IMR-90 (cell line): ENCODE results near the gene AMZ1. TPM values are rescaled to one million over a fixed set of nuclear protein-coding genes. Genes with fewer than 3 reads are reported as not detected.

Experiments used
- ATAC-seq: fragments of 200-7000 bp; cut with Tn5 transposase; 2 replicates; pipeline ENCODE4 v1.9.1; 2020; ENCODE audit warnings: low read depth, mild to moderate bottlenecking, moderate library complexity
- BruUV-seq: library from RNA; stranded (reverse); fragments of 400-500 nt; replicated peaks from 2 replicates; lab custom pipeline; 2021; lab: Mats Ljungman, UMichigan
- CTCF ChIA-PET: fragments of 300-600 bp; formaldehyde crosslinking; extraction: SDS; loops from one replicate; lab custom pipeline; 2021; ENCODE audit warnings: antibody characterized with exemption; lab: Yijun Ruan, JAX
- POLR2A ChIA-PET: fragments of 300-600 bp; sonication (Branson Sonifier 250); formaldehyde crosslinking; loops from one replicate; lab custom pipeline; 2022; ENCODE audit warnings: antibody characterized with exemption; ENCODE audit not compliant: unreplicated experiment; lab: Charles Lee
- DNase-seq: peaks from one replicate; pipeline ENCODE4 v3.0.0; 2013
- H2AFZ ChIP-seq: replicated peaks from 2 replicates; pipeline ENCODE3; 2013; ENCODE audit warnings: low read length, mild to moderate bottlenecking; ENCODE audit not compliant: poor library complexity
- H2AK5ac ChIP-seq: 2 replicates; pipeline ENCODE4 v1.6.1; 2013; ENCODE audit warnings: low read depth, low read length, inconsistent platforms
- H2AK9ac ChIP-seq: replicated peaks from 2 replicates; pipeline ENCODE3; 2013; ENCODE audit warnings: mild to moderate bottlenecking, low read depth, low read length, moderate library complexity; ENCODE audit not compliant: poor library complexity
- H2BK120ac ChIP-seq: 2 replicates; pipeline ENCODE4 v1.6.1; 2013; ENCODE audit warnings: low read depth, low read length, inconsistent platforms
- H2BK15ac ChIP-seq: 3 replicates; pipeline ENCODE4 v1.6.1; 2013; ENCODE audit warnings: low read depth, low read length, inconsistent platforms
- H2BK20ac ChIP-seq: 2 replicates; pipeline ENCODE4 v1.6.1; 2013; ENCODE audit warnings: low read depth, mild to moderate bottlenecking, inconsistent platforms, low read length, moderate library complexity
- H2BK5ac ChIP-seq: 2 replicates; pipeline ENCODE4 v1.6.1; 2013; ENCODE audit warnings: mild to moderate bottlenecking, low read depth, low read length, inconsistent platforms; ENCODE audit not compliant: poor library complexity, severe bottlenecking
- H3K14ac ChIP-seq: replicated peaks from 2 replicates; pipeline ENCODE4 v1.6.1; 2013; ENCODE audit warnings: low read depth, low read length, inconsistent platforms
- H3K18ac ChIP-seq: 2 replicates; pipeline ENCODE4 v1.6.1; 2013; ENCODE audit warnings: low read depth, low read length, control low read depth
- H3K23ac ChIP-seq: 2 replicates; pipeline ENCODE4 v1.6.1; 2013; ENCODE audit warnings: low read depth, low read length, inconsistent platforms
- H3K27ac ChIP-seq: 2 replicates; pipeline ENCODE4 v1.5.1; 2013; ENCODE audit warnings: mild to moderate bottlenecking, control low read depth, low read length; ENCODE audit not compliant: insufficient read depth
- H3K27me3 ChIP-seq: 2 replicates; pipeline ENCODE4 v1.6.1; 2013; ENCODE audit warnings: low read length; ENCODE audit not compliant: control insufficient read depth, insufficient read depth
- H3K36me3 ChIP-seq: 2 replicates; pipeline ENCODE4 v1.6.1; 2013; ENCODE audit warnings: low read length, mixed read lengths; ENCODE audit not compliant: control insufficient read depth, insufficient read depth
- H3K4ac ChIP-seq: 2 replicates; pipeline ENCODE4 v1.6.1; 2013; ENCODE audit warnings: low read depth, low read length, inconsistent platforms
- H3K4me1 ChIP-seq: 2 replicates; pipeline ENCODE4 v1.6.1; 2013; ENCODE audit warnings: low read length, mixed read lengths; ENCODE audit not compliant: control insufficient read depth, insufficient read depth
- H3K4me2 ChIP-seq: 2 replicates; pipeline ENCODE4 v1.6.1; 2013; ENCODE audit warnings: low read depth, mild to moderate bottlenecking, control low read depth, low read length, moderate library complexity
- H3K4me3 ChIP-seq: 2 replicates; pipeline ENCODE4 v1.5.1; 2013; ENCODE audit warnings: low read depth, mild to moderate bottlenecking, control low read depth, low read length, moderate library complexity; ENCODE audit not compliant: insufficient read depth
- H3K56ac ChIP-seq: 2 replicates; pipeline ENCODE4 v1.6.1; 2013; ENCODE audit warnings: low read length, inconsistent platforms; ENCODE audit not compliant: insufficient read depth; ENCODE audit errors: extremely low read depth
- H3K79me1 ChIP-seq, 2 experiments: 2 replicates each; pipeline ENCODE4 v1.6.1; 2013; ENCODE audit warnings: low read length in 2 of 2, inconsistent platforms in 1 of 2, low read depth in 1 of 2
- H3K9ac ChIP-seq: 2 replicates; pipeline ENCODE4 v1.6.1; 2013; ENCODE audit warnings: low read depth, low read length, control low read depth
- H3K9me1 ChIP-seq: 2 replicates; pipeline ENCODE4 v1.6.1; 2013; ENCODE audit warnings: low read length, inconsistent platforms; ENCODE audit not compliant: insufficient read depth
- H3K9me3 ChIP-seq: 2 replicates; pipeline ENCODE4 v1.6.1; 2013; ENCODE audit warnings: low read length; ENCODE audit not compliant: control insufficient read depth, insufficient read depth
- H4K20me1 ChIP-seq: 2 replicates; pipeline ENCODE4 v1.6.1; 2013; ENCODE audit warnings: low read length, inconsistent platforms; ENCODE audit not compliant: insufficient read depth
- H4K5ac ChIP-seq: 2 replicates; pipeline ENCODE4 v1.6.1; 2013; ENCODE audit warnings: mild to moderate bottlenecking, low read depth, low read length, control low read depth
- H4K8ac ChIP-seq, 2 experiments: 2 replicates each; pipeline ENCODE4 v1.6.1; 2013; ENCODE audit warnings: low read depth in 2 of 2, low read length in 2 of 2, control low read depth in 1 of 2, inconsistent platforms in 1 of 2
- H4K91ac ChIP-seq: 2 replicates; pipeline ENCODE4 v1.6.1; 2013; ENCODE audit warnings: low read depth, low read length, inconsistent platforms; ENCODE audit not compliant: insufficient read depth
- CEBPB ChIP-seq: IDR thresholded peaks from 2 replicates; pipeline ENCODE4 v1.6.1; 2012; ENCODE audit warnings: low read depth, low read length, improper control_type of control experiment
- MAZ ChIP-seq: IDR thresholded peaks from 2 replicates; pipeline ENCODE4 v1.6.1; 2012; ENCODE audit warnings: low read depth, mild to moderate bottlenecking, low read length, improper control_type of control experiment, moderate library complexity, borderline replicate concordance
- RAD21 ChIP-seq: IDR thresholded peaks from 2 replicates; pipeline ENCODE4 v1.6.1; 2012; ENCODE audit warnings: low read length, improper control_type of control experiment
- RCOR1 ChIP-seq: IDR thresholded peaks from 2 replicates; pipeline ENCODE4 v1.6.1; 2012; ENCODE audit warnings: mild to moderate bottlenecking, low read length, improper control_type of control experiment; ENCODE audit not compliant: insufficient replicate concordance
- WGBS, 2 experiments: methylation state at CpG; one replicate each; pipeline versions ENCODE4 v1.1.5 to v1.1.7; 2013; ENCODE audit warnings: missing lambda C conversion rate in 2 of 2; ENCODE audit not compliant: insufficient read length in 1 of 2; ENCODE audit errors: extremely low coverage in 2 of 2; 5-methylcytosine and 5-hydroxymethylcytosine counted together
- dilution Hi-C: fragments of 300-500 bp; cut with HindIII; formaldehyde crosslinking; loops from one replicate; pipeline ENCODE4 v1.14.3; 2018; ENCODE audit warnings: low sequenced_read_pairs; ENCODE audit not compliant: unreplicated experiment
- in situ Hi-C: fragments of 300-500 bp; cut with MboI; formaldehyde crosslinking; loops from 3 replicates; pipeline ENCODE4 v1.14.3; 2019; ENCODE audit warnings: low sequenced_read_pairs, inconsistent platforms, mixed read lengths
- intact Hi-C: fragments of 100-400 bp; cut with micrococcal nuclease; formaldehyde crosslinking; loops from 2 replicates; pipeline ENCODE4 v1.10.0; 2022
- polyA plus RNA-seq, 3 experiments: library from polyadenylated mRNA; depleted of rRNA; stranded (reverse); fragments of >200 nt; gene quantifications; 2 replicates each; pipeline ENCODE4 v1.2.3, GENCODE V29; 2012; ENCODE audit warnings: low replicate concordance in 1 of 3
- total RNA-seq: library from RNA; depleted of rRNA; stranded (reverse); fragments of >200 nt; gene quantifications from 2 replicates; pipeline ENCODE4 v1.2.3, GENCODE V29; 2012
- TF ChIP-seq, protein P1 (sequence below): fragments of 150-350 bp; IDR thresholded peaks from 2 replicates; pipeline ENCODE4 v1.6.1; 2017; ENCODE audit warnings: mild to moderate bottlenecking, antibody characterized with exemption, low read length, low read depth

The AMZ1 gene
- total and polyA plus RNA-seq, 2 of the 4 experiments (the other 2 are of a cell fraction) = 0.54 to 1.6 TPM

GRCh38 chr7:2646680-2647571, 41.1 kb upstream of the AMZ1 start:
- H3K27ac ChIP-seq = no peak overlapping the region
- POLR2A ChIA-PET = no interaction called here
- H3K9me3 ChIP-seq = no peaks in the 10 kb centered on the region
- no peak overlapping the region for H2AFZ ChIP-seq
- no peak overlapping the region for H3K18ac ChIP-seq
- H2BK15ac ChIP-seq = no peak overlapping the region
- BruUV-seq = no TSS peak
- intact Hi-C loops (loop anchor here (10.0 kb wide), 1 partner anchor 172 kb away; the partner anchor contains the start of gene GRIFIN), dilution Hi-C loops (no loop called here), in situ Hi-C loops (no loop called here)
- no peak overlapping the region for H2BK5ac ChIP-seq
- H4K91ac ChIP-seq = no peak overlapping the region
- ATAC-seq = no peak
- H3K9ac ChIP-seq = no peak overlapping the region
- H4K20me1 ChIP-seq = peaks cover 63% of the 10 kb centered on the region
- no peak overlapping the region for H2BK120ac ChIP-seq
- H3K9me1 ChIP-seq = peaks cover 16% of the 10 kb centered on the region; the same call in 1 of the 2 replicates
- no peaks in the 10 kb centered on the region for H3K27me3 ChIP-seq
- peaks cover 9 to 71% of the 10 kb centered on the region in 2 experiments for H3K79me1 ChIP-seq
- H3K14ac ChIP-seq = no peak overlapping the region
- H3K4me3 ChIP-seq = no peak overlapping the region
- 91% methylated on average over 15 of the region's 73 CpGs; no CpG with 5 or more reads in 1 of the 2 experiments for WGBS, 2 experiments
- no peak overlapping the region for H3K56ac ChIP-seq
- H3K4ac ChIP-seq = no peak overlapping the region
- CTCF ChIA-PET = no interaction called here
- peak overlapping the region; percentile 5 for H2AK9ac ChIP-seq
- H3K23ac ChIP-seq = no peak overlapping the region
- no peak overlapping the region for H2BK20ac ChIP-seq
- H3K4me2 ChIP-seq = no peak overlapping the region
- no peak overlapping the region for H2AK5ac ChIP-seq
- H4K8ac ChIP-seq = no peak overlapping the region
- peaks cover 19% of the 10 kb centered on the region for H3K4me1 ChIP-seq
- peaks cover 45% of the 10 kb centered on the region for H3K36me3 ChIP-seq
- no peak for DNase-seq
- TF ChIP-seq MAZ = no peak
- no peak for TF ChIP-seq RCOR1
- TF ChIP-seq, protein P1, sequence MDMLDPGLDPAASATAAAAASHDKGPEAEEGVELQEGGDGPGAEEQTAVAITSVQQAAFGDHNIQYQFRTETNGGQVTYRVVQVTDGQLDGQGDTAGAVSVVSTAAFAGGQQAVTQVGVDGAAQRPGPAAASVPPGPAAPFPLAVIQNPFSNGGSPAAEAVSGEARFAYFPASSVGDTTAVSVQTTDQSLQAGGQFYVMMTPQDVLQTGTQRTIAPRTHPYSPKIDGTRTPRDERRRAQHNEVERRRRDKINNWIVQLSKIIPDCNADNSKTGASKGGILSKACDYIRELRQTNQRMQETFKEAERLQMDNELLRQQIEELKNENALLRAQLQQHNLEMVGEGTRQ = no peak
- TF ChIP-seq CEBPB = no peak
- TF ChIP-seq RAD21 = no peak
- no peak overlapping the region for H4K5ac ChIP-seq
